Activated CD4-positive, alpha-beta T cell treated with anti-CD3 and anti-CD28 coated beads, Interleukin-2, amount 50 U/mL, for 24 hours (primary cell): Measurements from ENCODE around the gene MYH9.
"Not testable (repeated sequence)": the region's sequence is repeated elsewhere in the genome, so short reads cannot be mapped to it uniquely, and the experiment has no call there.

ENCODE experiments used
- DNase-seq, 2 donors: peaks; one replicate each; pipeline ENCODE4 v3.0.0-alpha.2; 2020; ENCODE audit warnings: low read depth in 1 of 2, low spot score in 1 of 2

The MYH9 gene

DNA sequence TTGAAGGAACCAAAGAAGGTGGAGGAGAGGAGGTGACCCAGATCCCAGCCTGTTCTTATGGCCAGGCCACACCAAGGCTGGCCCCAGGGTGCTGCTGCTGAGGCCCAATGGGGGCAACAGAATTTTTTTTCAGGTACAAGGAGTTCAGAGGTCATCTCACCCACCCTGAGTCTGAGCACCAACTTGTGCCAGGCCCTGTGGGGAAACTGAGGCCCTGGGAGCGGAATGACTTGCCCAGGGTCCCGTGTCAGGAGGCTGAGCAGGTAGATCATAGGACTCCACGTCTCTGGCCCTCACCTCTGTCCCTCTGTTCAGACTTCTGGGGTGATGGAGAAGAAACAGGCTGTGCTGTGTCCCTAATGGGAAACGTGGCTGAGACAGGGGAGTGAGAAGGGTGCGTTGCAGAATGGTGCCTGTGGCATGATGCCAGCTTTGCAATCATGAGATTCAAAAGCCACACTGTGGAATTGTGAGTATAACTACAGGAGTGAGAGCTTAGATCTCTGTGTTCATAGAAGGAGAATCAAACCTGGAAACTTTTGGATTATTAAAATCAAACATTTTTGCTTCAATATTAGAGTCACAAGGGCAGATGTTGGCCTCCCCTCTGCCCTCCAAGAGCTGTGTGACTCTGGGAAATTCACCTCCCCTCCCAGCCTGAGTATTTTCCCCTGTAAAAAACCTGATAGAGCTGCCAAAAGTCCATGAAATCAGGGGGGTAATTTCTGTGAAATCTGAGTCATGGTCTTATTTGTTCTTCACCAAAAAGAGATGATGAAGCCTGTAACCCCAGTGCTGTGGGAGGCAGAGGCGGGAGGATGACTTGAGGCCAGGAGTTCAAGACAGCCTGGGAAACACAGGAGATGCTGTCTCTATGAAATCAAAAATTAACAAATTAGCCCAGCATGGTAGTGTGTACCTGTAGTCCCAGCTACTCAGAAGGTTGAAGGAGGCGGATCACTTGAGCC lies 134.0 kb downstream of the MYH9 start:
- peak in 1 of 2 donors; percentile 40 for DNase-seq

DNA sequence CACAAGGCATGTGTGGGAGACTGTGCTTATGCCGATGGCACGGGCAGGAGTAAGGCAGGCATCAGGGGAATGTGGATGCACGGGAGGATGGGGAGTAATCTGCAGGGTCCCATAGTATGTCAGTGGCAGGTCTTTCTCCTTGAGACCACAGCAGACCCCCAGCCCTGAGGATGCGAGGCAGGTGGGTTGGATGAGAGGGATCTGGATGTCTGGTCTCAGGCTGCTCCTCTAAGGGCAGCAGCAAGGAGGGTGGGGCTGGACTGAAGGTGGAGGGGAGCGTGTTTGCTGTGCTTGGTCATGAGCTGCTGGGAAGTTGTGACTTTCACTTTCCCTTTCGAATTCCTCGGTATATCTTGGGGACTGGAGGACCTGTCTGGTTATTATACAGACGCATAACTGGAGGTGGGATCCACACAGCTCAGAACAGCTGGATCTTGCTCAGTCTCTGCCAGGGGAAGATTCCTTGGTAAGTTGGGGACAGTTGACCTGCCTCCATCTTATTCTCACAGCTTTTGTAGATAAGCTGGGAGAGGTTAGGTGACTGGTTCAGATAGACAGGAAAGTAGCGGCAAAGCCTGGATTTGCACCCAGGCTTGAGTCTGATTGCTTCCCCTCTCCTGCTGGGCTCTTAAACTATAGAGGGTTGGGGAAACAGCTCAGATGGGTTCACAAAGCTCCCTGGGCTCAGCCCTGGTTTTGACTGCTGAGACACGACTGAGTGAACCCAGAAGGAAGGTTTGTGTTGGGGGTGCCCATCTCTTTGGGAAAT lies 134.8 kb downstream of the MYH9 start, which contains the start of gene APOL1:
Gene APOL1, plus strand, starts transcription at position 380 of the 769 bp plus-strand sequence. CDS start 1,823 bp downstream, outside the sequence.
- peak; percentile 13 to 53 for DNase-seq

DNA sequence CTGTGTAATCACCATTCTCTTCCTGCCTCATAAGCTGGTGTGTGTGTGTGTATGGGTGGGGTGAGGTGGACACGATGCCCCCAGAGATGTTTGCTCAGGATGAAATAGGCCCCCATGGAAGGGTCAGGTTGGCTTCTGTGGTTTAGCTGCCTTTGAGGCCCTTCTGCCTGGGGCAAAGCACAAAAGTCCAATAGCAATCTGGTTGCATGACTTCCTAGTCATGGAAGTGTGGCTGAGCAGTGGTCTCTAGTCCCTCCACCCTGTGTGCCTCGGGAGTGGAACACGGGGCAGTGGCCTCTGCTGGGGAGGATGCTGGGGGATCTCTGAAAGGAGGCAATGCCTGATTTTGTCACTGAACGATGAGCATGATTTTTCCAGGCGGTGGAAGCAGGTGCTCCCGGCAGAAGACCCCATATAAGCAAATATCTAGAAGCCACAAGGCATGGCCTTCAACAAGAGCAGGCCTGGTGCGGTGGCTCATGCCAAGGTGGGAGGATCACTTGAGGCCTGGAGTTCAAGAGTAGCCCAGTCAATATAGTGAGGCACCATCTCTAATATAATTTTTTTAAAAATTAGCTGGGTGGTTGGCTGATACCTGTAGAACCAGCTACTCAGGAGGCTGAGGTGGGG lies 135.7 kb downstream of the MYH9 start:
- not testable (repeated sequence) for DNase-seq

DNA sequence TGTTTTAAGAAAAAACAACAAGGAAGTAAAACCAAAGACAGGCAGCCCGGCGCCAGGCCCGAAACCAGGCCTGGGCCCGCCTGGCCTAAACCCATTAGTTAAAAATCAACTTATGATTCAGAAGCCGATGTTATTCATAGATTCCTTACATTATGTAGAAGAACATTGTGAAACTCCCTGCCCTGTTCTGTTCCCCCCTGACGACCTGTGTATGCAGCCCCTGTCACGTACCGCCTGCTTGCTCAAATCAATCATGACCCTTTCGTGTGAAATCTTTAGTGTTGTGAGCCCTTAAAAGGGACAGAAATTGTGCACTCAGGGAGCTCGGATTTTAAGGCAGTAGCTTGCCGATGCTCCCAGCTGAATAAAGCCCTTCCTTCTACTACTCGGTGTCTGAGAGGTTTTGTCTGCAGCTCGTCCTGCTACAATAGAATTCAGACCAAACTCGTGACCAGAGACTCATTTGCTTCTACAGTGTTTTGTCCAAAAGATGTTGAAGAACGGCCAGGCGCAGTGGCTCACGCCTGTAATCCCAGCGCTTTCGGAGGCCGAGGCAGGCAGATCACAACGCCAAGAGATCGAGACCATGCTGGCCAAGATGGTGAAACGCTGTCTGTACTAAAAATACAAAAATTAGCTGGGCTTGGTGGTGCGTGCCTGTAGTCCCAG lies 137.3 kb downstream of the MYH9 start:
- DNase-seq = not testable (repeated sequence)

DNA sequence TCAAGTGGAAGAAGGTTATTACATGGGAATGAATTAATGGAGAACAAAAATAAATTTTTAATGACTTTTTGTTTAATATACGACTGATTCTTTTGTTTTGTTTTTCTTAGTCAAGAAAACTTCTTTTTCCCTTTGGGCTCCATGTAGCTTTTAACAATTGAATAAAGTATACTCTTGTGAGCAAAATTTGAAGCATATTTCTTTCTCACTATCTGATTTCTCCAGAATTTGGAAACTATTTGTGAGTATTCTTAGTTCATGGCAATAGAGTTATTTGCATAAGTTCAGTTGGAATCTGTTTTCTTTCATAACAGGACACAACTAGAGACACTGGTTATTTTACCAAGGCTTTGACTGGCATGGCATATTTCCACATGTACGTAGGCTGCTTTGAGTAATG lies 138.6 kb downstream of the MYH9 start:
- no peak for DNase-seq

DNA sequence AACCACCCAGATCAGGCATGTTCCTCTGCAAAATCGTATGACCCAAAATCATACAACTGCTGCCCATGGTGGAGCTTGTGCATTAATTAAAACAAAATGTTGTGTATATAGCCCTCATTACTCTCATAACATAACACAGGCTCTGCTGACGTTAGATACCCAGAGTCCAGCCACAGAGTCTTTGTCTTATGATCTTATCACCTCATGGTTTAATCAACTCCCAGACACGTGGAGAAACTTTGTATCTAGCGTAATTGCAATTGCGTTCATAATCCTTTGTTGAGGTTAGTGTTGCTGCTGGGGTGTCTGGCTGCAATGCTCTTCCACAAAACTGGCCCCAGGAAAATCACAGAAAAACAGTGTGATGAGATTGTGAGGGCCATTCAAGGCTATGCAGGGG lies 139.8 kb downstream of the MYH9 start:
- no peak for DNase-seq

DNA sequence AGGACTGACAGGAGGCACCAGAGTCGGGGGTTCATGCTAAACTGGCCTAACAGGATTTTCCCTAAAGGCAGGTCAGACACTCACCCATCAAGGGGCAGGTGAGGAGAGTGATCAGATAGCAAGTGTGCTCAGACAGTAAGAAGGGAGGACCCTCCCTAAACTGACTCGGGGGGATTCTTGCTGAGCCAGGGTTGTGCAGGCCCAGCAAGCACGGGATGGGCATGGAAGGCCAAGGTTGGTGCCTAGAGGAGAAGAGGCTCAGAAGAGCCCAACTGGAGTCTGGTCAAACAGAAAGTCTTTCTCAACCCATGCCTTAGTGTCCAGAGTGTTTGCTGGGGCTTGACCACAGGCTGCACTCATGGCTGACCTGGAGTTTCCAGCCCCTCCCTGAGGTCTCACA lies 141.0 kb downstream of the MYH9 start:
- DNase-seq = no peak

DNA sequence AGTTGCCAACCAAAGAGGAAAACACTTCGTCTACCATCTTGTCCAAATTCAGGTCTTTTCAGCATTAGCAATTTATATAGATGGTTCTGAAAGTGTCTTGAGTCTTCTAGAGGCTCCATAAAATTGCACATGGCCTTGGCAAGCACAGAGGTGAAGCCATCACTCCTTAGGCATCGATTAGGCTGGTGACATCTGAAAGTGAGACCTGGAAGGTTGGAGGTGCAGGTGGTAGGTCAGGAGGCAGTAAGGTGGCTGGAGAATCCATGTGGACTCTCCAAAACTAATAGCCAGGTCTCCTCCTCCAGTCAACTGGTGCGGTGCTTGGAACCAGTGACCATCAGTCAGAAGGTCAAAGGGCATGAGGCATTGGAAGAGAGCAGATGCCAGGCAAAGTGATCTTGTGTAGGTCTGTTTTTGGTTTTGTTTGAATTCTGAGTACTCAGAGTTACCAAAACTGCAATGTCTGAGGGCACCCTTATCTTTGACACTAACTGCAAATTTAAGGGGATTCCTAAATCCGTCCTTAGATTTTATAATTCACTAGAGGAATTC lies 141.9 kb downstream of the MYH9 start:
- DNase-seq = no peak

DNA sequence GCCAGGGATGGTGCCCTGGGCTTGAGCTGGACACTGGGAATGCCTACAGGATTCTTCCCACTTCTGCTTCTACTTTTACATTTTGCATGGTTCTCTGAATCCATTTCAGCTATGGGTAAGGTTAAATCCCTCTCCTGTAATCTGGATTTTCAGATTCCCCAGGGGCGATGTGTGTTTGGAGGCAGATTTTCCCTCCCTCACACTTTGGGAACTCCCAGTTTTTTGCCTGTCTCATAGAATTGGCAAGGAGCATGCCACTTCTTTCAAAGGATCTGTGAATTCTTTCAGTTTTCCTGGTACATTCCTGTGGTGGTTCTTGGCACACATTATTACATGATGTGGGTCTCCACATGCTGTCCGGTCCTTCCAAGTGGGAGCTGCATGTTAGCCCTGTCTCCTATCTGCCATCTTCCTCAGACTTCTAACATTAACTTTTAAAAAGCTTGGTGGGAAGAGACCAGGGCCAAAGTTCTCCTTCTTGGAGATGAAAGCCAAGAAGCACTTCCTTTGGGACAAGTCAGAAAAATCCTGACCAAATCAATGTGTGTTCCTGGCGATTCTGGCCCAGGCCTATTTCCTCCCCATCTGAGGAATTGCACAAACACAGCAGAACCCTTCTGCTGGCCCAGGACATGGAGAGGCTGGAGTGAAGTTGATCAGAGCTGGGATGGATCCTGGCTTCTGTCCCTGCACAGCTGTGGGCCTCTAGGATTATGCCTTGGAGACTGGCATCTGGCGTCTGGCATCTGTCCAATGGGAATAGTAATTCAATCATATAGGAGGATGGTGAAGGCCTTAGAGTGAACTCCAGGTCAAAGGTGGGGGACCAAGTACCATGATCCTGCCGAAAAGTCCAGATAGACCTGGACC lies 143.0 kb downstream of the MYH9 start:
- no peak for DNase-seq

DNA sequence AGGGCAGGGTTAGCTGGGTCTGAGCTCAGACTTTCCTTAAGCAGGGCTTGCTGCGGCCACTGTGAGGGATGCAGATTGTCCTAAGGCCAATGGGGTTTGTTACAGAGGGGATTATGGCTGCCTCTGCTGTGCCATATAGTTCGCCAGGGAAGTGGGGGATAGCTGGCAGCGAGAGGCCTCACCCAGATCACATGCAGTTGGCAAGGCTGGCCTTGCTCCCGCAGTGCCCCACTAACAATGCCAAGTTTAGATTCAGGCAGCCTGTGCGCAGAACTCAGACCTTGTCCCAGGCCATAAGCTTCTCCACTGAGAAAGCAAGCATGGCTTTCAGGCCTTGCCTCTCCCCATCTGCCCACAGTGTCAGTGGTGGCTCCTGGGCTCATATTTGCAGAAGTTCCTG lies 143.8 kb downstream of the MYH9 start:
- DNase-seq = no peak

DNA sequence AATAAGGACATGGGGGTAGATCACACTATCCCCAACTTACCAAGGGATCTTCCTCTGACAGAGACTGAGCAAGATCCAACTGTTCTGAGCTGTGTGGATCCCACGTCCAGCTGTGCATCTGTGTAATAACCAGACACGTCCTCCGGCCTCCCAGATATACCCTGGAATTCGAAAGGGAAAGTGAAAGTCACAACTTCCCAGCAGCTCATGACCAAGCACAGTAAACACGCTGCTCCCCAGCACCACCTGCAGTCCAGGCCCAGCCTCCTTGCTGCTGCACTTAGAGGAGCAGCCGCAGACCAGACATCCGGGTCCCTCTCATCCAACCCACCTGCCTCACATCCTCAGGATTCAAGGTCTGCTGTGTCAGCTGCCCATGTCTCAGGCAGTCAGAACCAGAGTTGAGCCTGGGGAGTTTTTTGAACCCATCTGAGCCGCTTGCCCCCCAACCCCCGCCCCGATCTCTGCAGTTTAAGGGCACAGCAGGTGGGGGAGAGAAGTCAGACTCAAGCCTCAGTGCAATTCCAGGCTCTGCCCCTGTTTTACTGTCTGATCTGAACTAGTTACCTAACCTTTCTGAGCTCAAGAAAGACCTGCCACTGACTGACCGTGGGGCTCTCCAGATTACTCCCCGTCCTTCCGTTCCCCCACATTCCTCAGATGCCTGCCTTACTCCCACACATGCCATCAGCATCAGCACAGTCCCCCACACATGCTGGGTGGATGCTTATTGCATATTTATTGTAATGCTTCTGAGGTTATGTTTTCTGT lies 148.2 kb downstream of the MYH9 start, which contains the start of gene APOL2:
Gene APOL2, minus strand, starts transcription at position 127 of the 771 bp plus-strand sequence. CDS start 6,365 bp downstream, outside the sequence.
- DNase-seq = peak; percentile 53 to 85

DNA sequence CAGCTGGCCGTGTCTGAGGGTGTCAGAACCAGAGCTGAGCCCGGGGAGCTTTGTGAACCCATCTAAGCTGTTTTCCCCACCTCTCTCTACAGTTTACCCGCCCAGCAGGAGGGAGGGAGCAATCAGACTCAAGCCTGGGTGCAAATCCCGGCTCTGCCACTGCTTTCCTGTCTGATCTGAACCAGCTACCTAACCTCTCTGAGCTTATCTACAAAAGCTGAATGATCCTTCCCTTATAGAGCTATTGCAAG lies 148.7 kb downstream of the MYH9 start:
- DNase-seq = no peak

DNA sequence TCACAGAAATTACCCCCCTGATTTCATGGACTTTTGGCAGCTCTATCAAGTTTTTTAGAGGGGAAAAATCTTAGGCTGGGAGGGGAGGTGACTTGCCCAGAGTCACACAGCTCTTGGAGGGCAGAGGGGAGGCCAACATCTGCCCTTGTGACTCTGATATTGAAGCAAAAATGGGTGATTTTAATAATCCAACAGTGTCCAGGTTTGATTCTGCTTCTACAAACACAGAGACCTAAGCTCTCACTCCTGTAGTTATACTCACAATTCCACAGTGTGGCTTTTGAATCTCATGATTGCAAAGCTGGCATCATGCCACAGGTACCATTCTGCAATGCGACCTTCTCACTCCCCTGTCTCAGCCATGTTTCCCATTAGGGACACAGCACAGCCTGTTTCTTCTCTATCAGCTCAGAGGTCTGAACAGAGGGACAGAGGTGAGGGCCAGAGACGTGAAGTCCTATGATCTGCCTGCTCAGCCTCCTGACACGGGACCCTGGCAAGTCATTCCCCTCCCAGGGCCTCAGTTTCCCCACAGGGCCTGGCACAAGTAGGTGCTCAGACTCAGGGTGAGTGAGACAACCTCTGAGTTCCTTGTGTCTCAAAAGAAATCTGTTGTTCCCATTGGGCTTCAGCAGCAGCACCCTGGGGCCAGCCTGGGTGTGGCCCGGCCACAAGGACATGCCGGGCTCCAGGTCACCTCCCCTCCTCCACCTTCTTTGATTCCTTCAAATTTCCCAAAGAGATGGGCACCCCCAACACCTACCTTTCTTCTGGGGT lies 149.2 kb downstream of the MYH9 start:
- no peak for DNase-seq

DNA sequence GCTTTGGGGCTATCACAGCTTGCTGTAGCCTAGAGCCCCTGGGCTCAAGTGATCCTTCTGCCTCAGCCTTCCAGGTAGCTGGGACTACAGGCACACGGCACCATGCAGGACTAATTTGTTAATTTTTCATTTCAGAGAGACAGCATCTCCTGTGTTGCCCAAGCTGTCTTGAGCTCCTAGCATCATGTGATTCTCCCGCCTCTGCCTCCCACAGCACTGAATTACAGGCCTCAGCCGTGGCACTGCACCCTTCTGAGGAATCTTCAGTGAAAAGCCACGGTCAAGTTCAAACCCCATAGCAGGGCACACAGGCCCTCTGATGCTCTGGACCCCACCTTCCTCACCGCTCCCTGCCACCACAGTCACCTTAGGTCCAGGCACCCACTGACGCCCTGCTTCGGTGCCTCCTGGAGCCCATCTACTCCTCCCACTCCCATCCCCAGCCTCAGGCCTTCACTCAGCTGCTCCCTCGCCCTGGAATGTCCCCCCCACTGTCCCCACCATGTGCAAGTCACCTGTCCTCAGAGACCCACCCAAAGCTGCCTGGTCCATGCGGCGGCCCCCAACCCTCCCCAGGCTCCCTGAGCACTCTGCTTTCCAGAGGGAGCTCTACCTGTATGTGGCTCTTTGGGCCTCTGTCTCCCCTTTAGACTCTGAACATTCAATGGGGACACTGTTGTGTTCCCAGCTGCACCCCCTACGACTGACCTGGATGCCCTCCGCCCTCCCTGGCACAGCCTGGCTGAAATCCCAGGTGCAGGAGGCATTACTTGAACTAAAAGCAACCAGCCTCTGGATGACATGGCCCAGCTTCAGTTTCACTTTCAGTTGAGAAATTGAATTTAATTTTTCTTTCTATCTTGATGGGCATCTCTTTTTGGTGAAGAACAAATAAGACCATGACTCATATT lies 150.1 kb downstream of the MYH9 start:
- DNase-seq = no peak

DNA sequence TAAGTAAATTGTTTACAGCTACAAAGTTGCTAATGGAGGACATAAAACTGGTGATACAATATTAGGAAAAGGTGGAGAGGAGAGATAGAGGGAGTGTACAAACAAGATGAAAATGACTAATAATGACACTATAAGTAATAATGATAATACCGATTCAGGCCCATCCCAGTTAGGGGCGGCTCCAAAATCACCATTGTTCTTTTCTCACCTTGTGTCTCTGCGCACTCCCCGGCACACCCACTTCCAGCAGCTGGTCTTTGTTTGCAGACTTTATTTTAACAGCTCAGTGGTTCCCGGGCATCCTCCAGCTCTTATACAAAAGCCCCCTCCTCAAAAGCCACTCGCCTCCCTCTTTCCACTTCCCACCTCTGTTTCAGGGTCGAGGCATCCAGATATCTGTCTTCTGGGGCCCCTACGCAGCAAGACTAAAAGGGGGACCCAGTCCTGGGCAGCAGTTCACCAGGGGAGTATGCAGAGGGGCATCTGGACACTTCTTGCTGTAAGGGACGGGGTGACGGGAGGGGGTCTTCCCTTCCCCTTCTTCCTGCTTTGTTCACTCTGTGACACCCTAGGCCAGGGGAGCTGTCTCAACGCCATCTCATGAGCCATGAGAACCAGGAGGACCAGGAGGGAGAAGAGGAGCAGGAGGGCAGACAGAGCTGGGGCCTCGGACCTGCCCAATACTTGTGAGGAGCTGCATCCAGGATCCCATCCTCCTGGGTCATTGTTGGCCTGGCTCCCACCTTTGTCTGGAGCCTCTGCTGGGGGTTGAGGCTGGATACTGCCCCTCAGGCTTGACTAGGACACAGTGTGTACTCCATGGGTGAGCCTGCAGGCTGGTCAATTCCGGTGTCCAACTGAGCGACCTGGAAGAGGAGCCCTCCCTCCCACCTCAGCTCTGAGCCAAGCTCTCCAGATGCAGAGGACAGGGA lies 151.1 kb downstream of the MYH9 start:
- DNase-seq = no peak

DNA sequence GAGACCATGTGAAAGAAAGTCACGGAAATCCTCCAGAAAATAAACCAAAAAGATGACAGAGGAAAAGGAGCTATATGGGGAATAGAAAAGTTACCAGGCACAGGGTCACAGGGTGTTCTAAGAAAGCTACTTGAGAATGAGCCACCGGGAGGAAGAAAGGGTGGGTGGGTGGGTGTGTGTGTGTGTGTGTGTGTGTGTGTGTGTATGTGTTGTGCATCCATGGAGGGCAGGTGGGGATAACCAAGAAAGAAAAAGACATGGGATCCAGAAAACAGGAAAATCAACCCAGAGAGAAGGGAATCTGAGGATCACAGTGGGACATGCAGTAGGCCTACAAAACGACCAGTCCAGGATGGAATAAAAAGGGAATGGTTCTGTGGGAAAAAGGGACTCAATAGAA lies 152.2 kb downstream of the MYH9 start:
- no peak for DNase-seq
